Measurements from ENCODE around the gene FLRT1.

The FLRT1 gene

GRCh38 chr11:64068705-64069400, 33.1 kb downstream of the FLRT1 start:
- no peak for TF ChIP-seq CTCF (IDR thresholded peaks at IDR 0.05; ENCODE audit: control insufficient read depth, insufficient read depth, low read depth, low read length, missing control alignments)
- H3K4me3 ChIP-seq (ENCODE audit: control insufficient read depth, low read depth, low read length), result no peak overlapping the region
- no peak for DNase-seq (ENCODE audit: low read depth)

GRCh38 chr11:64069401-64070313, 33.9 kb downstream of the FLRT1 start:
- H3K4me3 ChIP-seq (ENCODE audit: control insufficient read depth, low read depth, low read length), result no peak overlapping the region
- DNase-seq (ENCODE audit: low read depth), result no peak
- TF ChIP-seq CTCF (IDR thresholded peaks at IDR 0.05; ENCODE audit: control insufficient read depth, insufficient read depth, low read depth, low read length, missing control alignments), result no peak

GRCh38 chr11:64070314-64070681, 34.6 kb downstream of the FLRT1 start:
- no peak for TF ChIP-seq CTCF (IDR thresholded peaks at IDR 0.05; ENCODE audit: control insufficient read depth, insufficient read depth, low read depth, low read length, missing control alignments)
- H3K4me3 ChIP-seq (ENCODE audit: control insufficient read depth, low read depth, low read length), result no peak overlapping the region
- no peak for DNase-seq (ENCODE audit: low read depth)

- TF ChIP-seq CTCF (IDR thresholded peaks at IDR 0.05; ENCODE audit: control insufficient read depth, insufficient read depth, low read depth, low read length, missing control alignments), result no peak
- DNase-seq (ENCODE audit: low read depth), result no peak
- H3K4me3 ChIP-seq (ENCODE audit: control insufficient read depth, low read depth, low read length), result no peak overlapping the region
Measured at GRCh38 chr11:64071849-64072248, 36.1 kb downstream of the FLRT1 start.

GRCh38 chr11:64072403-64072802, 36.7 kb downstream of the FLRT1 start:
- no peak for TF ChIP-seq CTCF (IDR thresholded peaks at IDR 0.05; ENCODE audit: control insufficient read depth, insufficient read depth, low read depth, low read length, missing control alignments)
- DNase-seq (ENCODE audit: low read depth), result no peak
- no peak overlapping the region for H3K4me3 ChIP-seq (ENCODE audit: control insufficient read depth, low read depth, low read length)

- no peak for TF ChIP-seq CTCF (IDR thresholded peaks at IDR 0.05; ENCODE audit: control insufficient read depth, insufficient read depth, low read depth, low read length, missing control alignments)
- DNase-seq (ENCODE audit: low read depth), result no peak
- no peak overlapping the region for H3K4me3 ChIP-seq (ENCODE audit: control insufficient read depth, low read depth, low read length)
Measured at GRCh38 chr11:64072871-64073270, 37.1 kb downstream of the FLRT1 start.
